Measurements from ENCODE around the gene THRSP. TPM values are rescaled to one million over a fixed set of nuclear protein-coding genes. Genes with fewer than 3 reads are reported as not detected.
"Not testable (repeated sequence)": the region's sequence is repeated elsewhere in the genome, so short reads cannot be mapped to it uniquely, and the experiment has no call there.

THRSP gene
- total and polyA plus RNA-seq, 9 donors = 0.18 to 1.1 (median 0.40) TPM; not detected in 6

DNA sequence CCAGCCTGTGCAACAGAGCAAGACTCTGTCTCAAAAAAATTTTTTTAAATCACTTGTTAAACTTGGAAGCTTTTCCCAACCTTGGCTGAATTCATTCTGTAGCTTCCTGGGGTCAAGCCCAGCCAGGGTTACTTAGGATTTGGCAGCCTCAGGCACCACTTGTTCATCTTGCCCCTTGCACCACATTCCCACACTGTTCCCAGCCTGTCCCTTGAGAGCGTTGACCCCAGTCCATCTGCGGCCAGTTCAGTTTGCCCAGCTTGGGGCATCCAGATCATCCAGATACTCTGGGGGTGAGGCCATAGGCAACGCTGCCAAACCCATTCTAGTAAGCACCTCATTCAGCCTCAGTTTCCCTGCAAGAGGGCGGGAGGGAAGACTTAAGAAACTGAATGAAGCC lies 8.7 kb upstream of the THRSP start:
- Histone ChIP-seq H3K4me3 (no peak overlapping the region), H3K9me3 (no peaks in the 10 kb centered on the region), H3K27ac (no peak overlapping the region), H3K4me1 (ENCODE audit: insufficient read depth) (no peaks in the 10 kb centered on the region), H3K36me3 (no peaks in the 10 kb centered on the region), H3K27me3 (no peaks in the 10 kb centered on the region)
- WGBS, 3 donors = 88 to 93% (median 90%) methylated on average over 4 of the region's 4 CpGs
- TF ChIP-seq, protein P1, sequence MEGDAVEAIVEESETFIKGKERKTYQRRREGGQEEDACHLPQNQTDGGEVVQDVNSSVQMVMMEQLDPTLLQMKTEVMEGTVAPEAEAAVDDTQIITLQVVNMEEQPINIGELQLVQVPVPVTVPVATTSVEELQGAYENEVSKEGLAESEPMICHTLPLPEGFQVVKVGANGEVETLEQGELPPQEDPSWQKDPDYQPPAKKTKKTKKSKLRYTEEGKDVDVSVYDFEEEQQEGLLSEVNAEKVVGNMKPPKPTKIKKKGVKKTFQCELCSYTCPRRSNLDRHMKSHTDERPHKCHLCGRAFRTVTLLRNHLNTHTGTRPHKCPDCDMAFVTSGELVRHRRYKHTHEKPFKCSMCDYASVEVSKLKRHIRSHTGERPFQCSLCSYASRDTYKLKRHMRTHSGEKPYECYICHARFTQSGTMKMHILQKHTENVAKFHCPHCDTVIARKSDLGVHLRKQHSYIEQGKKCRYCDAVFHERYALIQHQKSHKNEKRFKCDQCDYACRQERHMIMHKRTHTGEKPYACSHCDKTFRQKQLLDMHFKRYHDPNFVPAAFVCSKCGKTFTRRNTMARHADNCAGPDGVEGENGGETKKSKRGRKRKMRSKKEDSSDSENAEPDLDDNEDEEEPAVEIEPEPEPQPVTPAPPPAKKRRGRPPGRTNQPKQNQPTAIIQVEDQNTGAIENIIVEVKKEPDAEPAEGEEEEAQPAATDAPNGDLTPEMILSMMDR (IDR thresholded peaks at IDR 0.05) = no peak
- TF ChIP-seq EP300 (IDR thresholded peaks at IDR 0.05) (no peak), POLR2A (IDR thresholded peaks at IDR 0.05) (no peak)
- DNase-seq = no peak
- intact Hi-C loops (cut with DNase I) = no loop called here

DNA sequence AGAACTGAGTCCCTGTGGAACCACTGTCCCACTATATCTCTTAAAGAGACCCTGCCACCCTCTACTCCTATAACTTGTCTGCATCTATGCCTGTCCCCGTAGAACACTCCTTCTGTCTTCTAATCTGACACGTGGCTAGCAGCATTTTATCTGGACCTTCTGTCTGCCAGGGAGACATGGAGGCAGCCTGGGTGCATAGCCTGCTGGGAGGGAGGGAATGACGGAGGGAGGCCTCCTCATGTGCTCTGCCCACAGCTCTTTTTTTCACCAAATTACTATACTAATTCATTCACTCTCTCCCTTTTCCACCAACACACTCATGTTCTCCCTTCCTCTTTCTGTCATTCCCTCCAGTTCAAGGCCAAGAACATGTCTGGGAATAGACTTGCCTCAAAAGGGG lies 7.6 kb upstream of the THRSP start:
- H3K9me3 ChIP-seq = no peaks in the 10 kb centered on the region
- H3K4me1 ChIP-seq (ENCODE audit: insufficient read depth) = peaks cover 1% of the 10 kb centered on the region
- TF ChIP-seq, protein P1 (IDR thresholded peaks at IDR 0.05) = no peak
- TF ChIP-seq EP300 (IDR thresholded peaks at IDR 0.05) (no peak), POLR2A (IDR thresholded peaks at IDR 0.05) (no peak)
- 59 to 75% (median 71%) methylated on average over 3 of the region's 3 CpGs for WGBS, 3 donors
- no peak for DNase-seq
- H3K27me3 ChIP-seq = no peaks in the 10 kb centered on the region
- no peak overlapping the region for H3K27ac ChIP-seq
- no peaks in the 10 kb centered on the region for H3K36me3 ChIP-seq
- intact Hi-C loops (cut with DNase I) = no loop called here
- no peak overlapping the region for H3K4me3 ChIP-seq

DNA sequence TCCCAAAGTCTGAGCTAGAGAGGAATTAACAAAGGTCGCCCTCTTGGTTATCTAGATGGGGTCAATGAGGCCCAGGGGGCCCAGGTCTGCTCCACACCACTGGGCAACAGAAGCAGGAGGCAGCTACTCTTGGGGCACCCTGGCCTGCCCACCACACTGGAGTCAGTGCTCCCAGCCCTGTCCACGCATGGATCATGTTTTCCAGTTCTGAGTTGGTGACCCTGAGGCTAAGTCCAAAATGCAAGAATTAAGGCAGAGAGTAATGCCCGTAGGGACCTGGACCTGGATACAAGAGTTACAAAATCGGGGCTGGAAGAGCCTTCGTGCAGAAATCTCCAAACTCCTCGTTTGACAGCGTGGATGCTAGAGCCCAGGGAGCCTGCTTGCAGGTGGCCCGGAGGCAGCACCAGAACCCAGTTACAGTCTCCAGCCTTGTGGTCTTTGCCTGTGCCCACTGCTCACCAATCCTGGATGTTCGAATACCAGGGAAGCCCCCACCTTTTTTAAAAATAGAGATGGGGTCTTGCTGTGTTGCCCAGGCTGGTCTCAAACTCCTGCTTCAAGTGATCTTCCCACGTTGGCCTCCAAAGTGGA lies 6.1 kb upstream of the THRSP start:
- Histone ChIP-seq H3K4me1 (ENCODE audit: insufficient read depth) (peaks cover 1% of the 10 kb centered on the region), H3K36me3 (no peaks in the 10 kb centered on the region), H3K27me3 (no peaks in the 10 kb centered on the region), H3K4me3 (no peak overlapping the region), H3K9me3 (no peaks in the 10 kb centered on the region), H3K27ac (no peak overlapping the region)
- TF ChIP-seq, protein P1 (IDR thresholded peaks at IDR 0.05) = no peak
- TF ChIP-seq POLR2A (IDR thresholded peaks at IDR 0.05) (no peak), EP300 (IDR thresholded peaks at IDR 0.05) (no peak)
- intact Hi-C loops (cut with DNase I) = no loop called here
- no peak for DNase-seq
- WGBS, 3 donors = 78 to 91% (median 79%) methylated on average over 10 of the region's 10 CpGs

DNA sequence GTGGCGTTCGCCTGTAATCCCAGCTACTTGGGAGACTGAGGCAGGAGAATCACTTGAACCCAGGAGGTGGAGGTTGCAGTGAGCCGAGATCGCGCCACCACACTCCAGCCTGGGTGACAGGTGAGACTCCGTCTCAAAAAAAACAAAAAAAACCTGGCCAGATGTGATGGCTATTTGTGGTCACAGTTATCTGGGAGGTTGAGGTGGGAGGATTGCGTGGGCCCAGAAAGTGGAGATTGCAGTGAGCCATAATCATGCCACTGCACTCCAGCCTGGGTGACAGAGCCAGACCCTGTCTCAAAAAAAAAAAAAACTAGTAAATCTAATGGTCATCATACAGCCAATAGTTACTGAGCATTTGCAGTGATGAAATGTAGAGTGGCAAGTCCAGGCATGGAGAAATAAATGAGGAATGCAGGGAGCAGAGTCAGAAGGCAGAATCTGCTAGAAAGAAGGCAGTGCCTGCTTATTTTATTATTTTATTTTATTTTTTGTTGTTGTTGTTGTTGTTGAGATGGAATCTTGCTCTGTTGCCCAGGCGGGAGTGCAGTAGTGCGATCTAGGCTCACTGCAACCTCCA lies 3.8 kb upstream of the THRSP start:
- intact Hi-C loops (cut with DNase I); H3K27me3 ChIP-seq; H3K4me3 ChIP-seq; H3K9me3 ChIP-seq; H3K4me1 ChIP-seq (ENCODE audit: insufficient read depth); DNase-seq; H3K27ac ChIP-seq; H3K36me3 ChIP-seq: not testable (repeated sequence)
- WGBS, 3 donors = 91 to 93% (median 93%) methylated on average over 9 of the region's 9 CpGs

DNA sequence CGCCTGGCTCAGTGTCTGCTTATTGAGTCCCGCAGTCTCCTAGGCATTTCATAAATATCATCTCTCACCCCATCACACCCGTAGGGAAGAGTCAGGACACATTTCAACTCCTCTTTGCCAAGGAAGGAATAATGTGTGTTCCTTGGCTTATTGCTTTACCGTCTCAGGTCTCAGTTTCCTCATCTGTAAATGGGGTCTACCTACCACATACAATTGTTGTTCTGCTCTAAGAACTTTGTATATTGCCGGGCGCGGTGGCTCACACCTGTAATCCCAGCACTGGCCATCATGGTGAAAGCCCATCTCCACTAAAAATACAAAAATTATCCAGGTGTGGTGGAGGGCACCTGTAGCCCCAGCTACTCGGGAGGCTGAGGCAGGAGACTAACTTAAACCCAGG lies 3.1 kb upstream of the THRSP start:
- 95 to 98% (median 97%) methylated on average over 8 of the region's 8 CpGs for WGBS, 3 donors
- Histone ChIP-seq H3K27me3 (no peaks in the 10 kb centered on the region), H3K9me3 (no peaks in the 10 kb centered on the region), H3K4me1 (ENCODE audit: insufficient read depth) (peaks cover 1% of the 10 kb centered on the region), H3K36me3 (no peaks in the 10 kb centered on the region), H3K4me3 (no peak overlapping the region), H3K27ac (no peak overlapping the region)
- intact Hi-C loops (cut with DNase I) = no loop called here
- DNase-seq = no peak
- TF ChIP-seq, protein P1 (IDR thresholded peaks at IDR 0.05) = no peak
- no peak for TF ChIP-seq EP300 (IDR thresholded peaks at IDR 0.05)
- no peak for TF ChIP-seq POLR2A (IDR thresholded peaks at IDR 0.05)
